ENCODE measurements around the gene ADCY7.

Gene ADCY7

GRCh38 chr16:50301626-50302471 is 35.5 kb downstream of the ADCY7 start:
- no peak for DNase-seq (ENCODE audit: low read depth in 1 of 2, low spot score in 1 of 2)
- H3K27me3 ChIP-seq (ENCODE audit: insufficient read depth, poor library complexity, severe bottlenecking) = no peaks in the 10 kb centered on the region
- no peak for TF ChIP-seq CTCF (IDR thresholded peaks at IDR 0.05; ENCODE audit: insufficient read depth, low read length)
- no peak for TF ChIP-seq SPI1 (IDR thresholded peaks at IDR 0.05; ENCODE audit: borderline replicate concordance, low read depth)
- TF ChIP-seq POLR2AphosphoS5 (IDR thresholded peaks at IDR 0.05; ENCODE audit: low read depth) = no peak
- TF ChIP-seq, protein P1, sequence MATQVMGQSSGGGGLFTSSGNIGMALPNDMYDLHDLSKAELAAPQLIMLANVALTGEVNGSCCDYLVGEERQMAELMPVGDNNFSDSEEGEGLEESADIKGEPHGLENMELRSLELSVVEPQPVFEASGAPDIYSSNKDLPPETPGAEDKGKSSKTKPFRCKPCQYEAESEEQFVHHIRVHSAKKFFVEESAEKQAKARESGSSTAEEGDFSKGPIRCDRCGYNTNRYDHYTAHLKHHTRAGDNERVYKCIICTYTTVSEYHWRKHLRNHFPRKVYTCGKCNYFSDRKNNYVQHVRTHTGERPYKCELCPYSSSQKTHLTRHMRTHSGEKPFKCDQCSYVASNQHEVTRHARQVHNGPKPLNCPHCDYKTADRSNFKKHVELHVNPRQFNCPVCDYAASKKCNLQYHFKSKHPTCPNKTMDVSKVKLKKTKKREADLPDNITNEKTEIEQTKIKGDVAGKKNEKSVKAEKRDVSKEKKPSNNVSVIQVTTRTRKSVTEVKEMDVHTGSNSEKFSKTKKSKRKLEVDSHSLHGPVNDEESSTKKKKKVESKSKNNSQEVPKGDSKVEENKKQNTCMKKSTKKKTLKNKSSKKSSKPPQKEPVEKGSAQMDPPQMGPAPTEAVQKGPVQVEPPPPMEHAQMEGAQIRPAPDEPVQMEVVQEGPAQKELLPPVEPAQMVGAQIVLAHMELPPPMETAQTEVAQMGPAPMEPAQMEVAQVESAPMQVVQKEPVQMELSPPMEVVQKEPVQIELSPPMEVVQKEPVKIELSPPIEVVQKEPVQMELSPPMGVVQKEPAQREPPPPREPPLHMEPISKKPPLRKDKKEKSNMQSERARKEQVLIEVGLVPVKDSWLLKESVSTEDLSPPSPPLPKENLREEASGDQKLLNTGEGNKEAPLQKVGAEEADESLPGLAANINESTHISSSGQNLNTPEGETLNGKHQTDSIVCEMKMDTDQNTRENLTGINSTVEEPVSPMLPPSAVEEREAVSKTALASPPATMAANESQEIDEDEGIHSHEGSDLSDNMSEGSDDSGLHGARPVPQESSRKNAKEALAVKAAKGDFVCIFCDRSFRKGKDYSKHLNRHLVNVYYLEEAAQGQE (IDR thresholded peaks at IDR 0.05; ENCODE audit: insufficient replicate concordance, low read depth) = no peak
- no peak for TF ChIP-seq GABPA (IDR thresholded peaks at IDR 0.05; ENCODE audit: low read depth)
- no peak overlapping the region for H3K4me3 ChIP-seq (replicated peaks; ENCODE audit: insufficient read depth, low read length)
- no peak overlapping the region for H3K27ac ChIP-seq (replicated peaks)

DNA sequence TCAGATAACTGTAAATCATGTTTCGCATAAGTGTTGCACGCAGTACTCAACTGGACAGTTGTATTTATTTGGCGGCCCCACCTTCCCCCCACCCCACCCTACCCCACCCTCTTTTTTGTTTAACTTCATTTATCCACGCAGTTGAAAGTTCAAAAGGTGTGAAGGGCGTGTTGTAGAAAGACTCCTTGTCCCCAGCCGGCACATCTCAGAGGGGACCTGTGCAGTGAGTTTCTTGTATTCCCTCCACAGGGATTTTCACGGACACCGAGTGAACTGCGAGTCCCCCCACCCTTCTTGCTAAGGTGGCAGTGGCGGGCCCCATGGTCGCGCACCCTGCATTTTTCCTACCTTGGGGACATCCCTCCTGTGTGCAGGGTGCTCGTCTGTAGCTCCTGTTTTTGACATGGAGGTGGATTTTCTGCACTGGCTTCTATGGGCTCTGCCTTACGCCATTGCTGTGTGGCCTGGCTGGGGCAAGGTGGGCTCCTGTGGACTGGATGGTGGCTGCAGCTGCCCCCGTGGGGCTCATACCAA is 36.2 kb downstream of the ADCY7 start:
- Histone ChIP-seq H3K4me3 (replicated peaks; ENCODE audit: insufficient read depth, low read length) (no peak overlapping the region), H3K27me3 (ENCODE audit: insufficient read depth, poor library complexity, severe bottlenecking) (no peaks in the 10 kb centered on the region), H3K27ac (replicated peaks) (no peak overlapping the region)
- no peak for DNase-seq (ENCODE audit: low read depth in 1 of 2, low spot score in 1 of 2)
- TF ChIP-seq SPI1 (IDR thresholded peaks at IDR 0.05; ENCODE audit: borderline replicate concordance, low read depth) (no peak), CTCF (IDR thresholded peaks at IDR 0.05; ENCODE audit: insufficient read depth, low read length) (no peak), POLR2AphosphoS5 (IDR thresholded peaks at IDR 0.05; ENCODE audit: low read depth) (no peak), GABPA (IDR thresholded peaks at IDR 0.05; ENCODE audit: low read depth) (no peak)
- TF ChIP-seq, protein P1 (IDR thresholded peaks at IDR 0.05; ENCODE audit: insufficient replicate concordance, low read depth) = no peak

DNA sequence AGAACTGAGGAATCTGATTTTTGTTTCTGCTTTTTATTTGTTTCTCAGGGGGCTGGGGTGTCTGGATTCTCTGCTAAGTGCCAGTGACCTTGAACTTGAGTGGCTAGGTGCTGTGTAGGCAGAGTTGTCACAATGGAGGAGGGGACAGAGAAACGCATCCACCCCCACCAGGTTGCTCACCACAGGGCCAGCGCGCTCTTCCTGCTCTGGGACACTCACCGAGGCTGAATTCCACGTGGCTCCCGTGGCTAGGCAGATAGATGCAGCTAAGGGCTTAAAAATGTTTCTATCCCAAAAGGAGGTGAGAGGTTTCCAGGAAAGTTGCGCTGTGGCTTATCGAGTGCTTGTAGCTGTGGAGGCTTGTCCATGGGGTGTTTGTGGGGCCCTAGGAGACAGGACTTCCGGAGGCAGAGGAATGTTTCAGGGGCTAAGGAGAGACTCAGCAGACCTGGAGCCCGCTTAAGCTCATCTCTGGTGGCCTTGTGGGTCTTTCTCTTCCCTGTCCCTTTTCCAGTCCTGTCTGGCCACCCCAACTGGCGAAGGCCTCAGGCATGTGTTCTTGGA is 36.8 kb downstream of the ADCY7 start:
- Histone ChIP-seq H3K27me3 (ENCODE audit: insufficient read depth, poor library complexity, severe bottlenecking) (no peaks in the 10 kb centered on the region), H3K4me3 (replicated peaks; ENCODE audit: insufficient read depth, low read length) (no peak overlapping the region), H3K27ac (replicated peaks) (no peak overlapping the region; the same call in 1 of the 2 replicates)
- DNase-seq (ENCODE audit: low read depth in 1 of 2, low spot score in 1 of 2) = no peak
- TF ChIP-seq CTCF (IDR thresholded peaks at IDR 0.05; ENCODE audit: insufficient read depth, low read length) (no peak), SPI1 (IDR thresholded peaks at IDR 0.05; ENCODE audit: borderline replicate concordance, low read depth) (no peak), POLR2AphosphoS5 (IDR thresholded peaks at IDR 0.05; ENCODE audit: low read depth) (no peak), GABPA (IDR thresholded peaks at IDR 0.05; ENCODE audit: low read depth) (no peak)
- TF ChIP-seq, protein P1 (IDR thresholded peaks at IDR 0.05; ENCODE audit: insufficient replicate concordance, low read depth) = no peak
